ENCODE data around the gene ANP32B.
"Not testable (repeated sequence)": the region's sequence is repeated elsewhere in the genome, so short reads cannot be mapped to it uniquely, and the experiment has no call there.

ANP32B gene

GRCh38 chr9:97970165-97970564 lies 13.0 kb upstream of the ANP32B start:
- H2AFZ ChIP-seq = no peak overlapping the region
- no peaks in the 10 kb centered on the region for H3K79me2 ChIP-seq
- no peaks in the 10 kb centered on the region for H3K4me1 ChIP-seq
- no peaks in the 10 kb centered on the region for H3K9me3 ChIP-seq (ENCODE audit: control insufficient read depth, low read length)
- H3K9ac ChIP-seq = no peak overlapping the region
- no peak for TF ChIP-seq CTCF (IDR thresholded peaks at IDR 0.05)
- no peak overlapping the region for H3K27ac ChIP-seq
- H3K27me3 ChIP-seq (ENCODE audit: control insufficient read depth, insufficient read depth, low read length) = no peaks in the 10 kb centered on the region
- no peak overlapping the region for H3K4me2 ChIP-seq (ENCODE audit: low read length)
- no peaks in the 10 kb centered on the region for H3K36me3 ChIP-seq (ENCODE audit: control insufficient read depth, insufficient read depth, low read length)
- H3K4me3 ChIP-seq (ENCODE audit: low read depth, low read length) = no peak overlapping the region

GRCh38 chr9:97972753-97973152 lies 10.4 kb upstream of the ANP32B start:
- Histone ChIP-seq H3K27ac (no peak overlapping the region), H2AFZ (no peak overlapping the region), H3K4me3 (ENCODE audit: low read depth, low read length) (no peak overlapping the region), H3K4me2 (ENCODE audit: low read length) (no peak overlapping the region), H3K9me3 (ENCODE audit: control insufficient read depth, low read length) (no peaks in the 10 kb centered on the region), H3K36me3 (ENCODE audit: control insufficient read depth, insufficient read depth, low read length) (no peaks in the 10 kb centered on the region), H3K9ac (no peak overlapping the region), H3K4me1 (no peaks in the 10 kb centered on the region), H3K27me3 (ENCODE audit: control insufficient read depth, insufficient read depth, low read length) (no peaks in the 10 kb centered on the region), H3K79me2 (no peaks in the 10 kb centered on the region)
- no peak for TF ChIP-seq CTCF (IDR thresholded peaks at IDR 0.05)

GRCh38 chr9:97975376-97975775 lies 7.8 kb upstream of the ANP32B start:
- no peak for TF ChIP-seq CTCF (IDR thresholded peaks at IDR 0.05)
- H3K9me3 ChIP-seq (ENCODE audit: control insufficient read depth, low read length) = no peaks in the 10 kb centered on the region
- no peaks in the 10 kb centered on the region for H3K36me3 ChIP-seq (ENCODE audit: control insufficient read depth, insufficient read depth, low read length)
- H3K4me1 ChIP-seq = no peaks in the 10 kb centered on the region
- H3K4me3 ChIP-seq (ENCODE audit: low read depth, low read length) = no peak overlapping the region
- no peak overlapping the region for H3K9ac ChIP-seq
- H3K27ac ChIP-seq = no peak overlapping the region
- no peaks in the 10 kb centered on the region for H3K27me3 ChIP-seq (ENCODE audit: control insufficient read depth, insufficient read depth, low read length)
- H3K4me2 ChIP-seq (ENCODE audit: low read length) = no peak overlapping the region
- H2AFZ ChIP-seq = no peak overlapping the region
- no peaks in the 10 kb centered on the region for H3K79me2 ChIP-seq

- H3K9ac ChIP-seq; H3K9me3 ChIP-seq (ENCODE audit: control insufficient read depth, low read length); H3K36me3 ChIP-seq (ENCODE audit: control insufficient read depth, insufficient read depth, low read length): not testable (repeated sequence)
Observed at GRCh38 chr9:97976633-97977032, 6.5 kb upstream of the ANP32B start.

GRCh38 chr9:97978371-97979130 lies 4.6 kb upstream of the ANP32B start:
- H3K4me2 ChIP-seq (ENCODE audit: low read length) = no peak overlapping the region
- H3K4me3 ChIP-seq (ENCODE audit: low read depth, low read length) = no peak overlapping the region
- no peaks in the 10 kb centered on the region for H3K79me2 ChIP-seq
- H3K9me3 ChIP-seq (ENCODE audit: control insufficient read depth, low read length) = no peaks in the 10 kb centered on the region
- no peak overlapping the region for H2AFZ ChIP-seq
- no peak overlapping the region for H3K27ac ChIP-seq
- H3K36me3 ChIP-seq (ENCODE audit: control insufficient read depth, insufficient read depth, low read length) = no peaks in the 10 kb centered on the region
- H3K9ac ChIP-seq = no peak overlapping the region
- H3K27me3 ChIP-seq (ENCODE audit: control insufficient read depth, insufficient read depth, low read length) = no peaks in the 10 kb centered on the region
- H3K4me1 ChIP-seq = no peaks in the 10 kb centered on the region
- TF ChIP-seq CTCF (IDR thresholded peaks at IDR 0.05) = no peak

More at GRCh38 chr9:97976633-97977032, 6.5 kb upstream of the ANP32B start:
- not testable (repeated sequence) for H3K27me3 ChIP-seq (ENCODE audit: control insufficient read depth, insufficient read depth, low read length); H3K4me2 ChIP-seq (ENCODE audit: low read length); H3K4me1 ChIP-seq; H3K79me2 ChIP-seq; H3K27ac ChIP-seq; H2AFZ ChIP-seq; H3K4me3 ChIP-seq (ENCODE audit: low read depth, low read length)

Measured in parathyroid adenoma (tissue), 2 donors.